Activated gamma-delta T cell (primary cell): Measurements from ENCODE around the gene OR8B3.

Experiments
- DNase-seq: peaks from one replicate; lab custom pipeline; 2025; lab: John Stamatoyannopoulos, UW

The OR8B3 gene

DNA sequence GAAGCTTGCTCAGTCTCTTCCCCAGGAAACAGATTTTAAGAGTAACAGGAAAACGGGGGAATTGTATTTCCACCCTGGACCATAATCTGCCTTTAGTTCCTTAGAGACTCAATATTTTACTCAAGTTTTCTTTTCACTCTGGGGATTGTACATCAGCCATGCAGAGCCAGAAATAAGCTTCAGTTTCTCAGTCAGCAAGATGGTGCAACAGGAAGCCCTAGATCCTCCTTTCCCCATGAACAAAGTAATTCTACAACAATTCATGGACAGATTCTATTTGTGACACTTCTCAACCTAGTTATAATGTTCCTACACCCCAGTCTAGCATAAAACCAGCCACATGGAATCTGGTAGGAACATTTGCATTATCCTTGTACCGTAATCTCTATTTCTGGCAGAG is 39.3 kb downstream of the OR8B3 start:
- no peak for DNase-seq

DNA sequence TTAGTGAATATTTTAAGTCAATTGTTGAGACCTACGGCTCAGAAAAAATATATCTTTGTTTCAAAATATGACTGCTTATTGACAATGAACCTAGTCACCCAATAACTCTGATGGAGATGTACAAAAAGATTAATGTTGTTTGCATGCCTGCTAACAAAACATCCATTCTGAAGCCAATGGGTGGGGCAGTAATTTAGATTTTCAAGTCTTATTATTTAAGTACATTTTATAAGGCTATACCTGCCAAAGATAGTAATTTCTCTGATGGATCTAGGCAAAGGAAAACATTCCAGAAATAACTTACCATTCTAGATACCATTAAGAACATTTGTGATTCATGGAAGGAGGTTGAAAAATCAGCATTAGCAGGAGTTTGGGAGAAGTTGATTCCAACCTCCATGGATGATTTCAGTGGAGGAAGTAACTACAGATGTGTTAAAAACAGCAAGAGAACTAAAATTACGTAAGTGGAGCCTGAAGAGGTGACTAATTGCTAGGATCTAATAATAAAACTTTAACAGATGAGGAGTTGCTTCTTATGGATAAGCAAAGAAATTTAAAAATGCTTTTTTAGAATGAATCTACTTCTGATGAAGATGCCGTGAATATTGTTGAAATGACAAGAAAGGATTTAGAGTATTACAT is 52.4 kb downstream of the OR8B3 start:
- DNase-seq: no peak
